Measurements from ENCODE around the gene SH3BP1.

Gene SH3BP1

DNA sequence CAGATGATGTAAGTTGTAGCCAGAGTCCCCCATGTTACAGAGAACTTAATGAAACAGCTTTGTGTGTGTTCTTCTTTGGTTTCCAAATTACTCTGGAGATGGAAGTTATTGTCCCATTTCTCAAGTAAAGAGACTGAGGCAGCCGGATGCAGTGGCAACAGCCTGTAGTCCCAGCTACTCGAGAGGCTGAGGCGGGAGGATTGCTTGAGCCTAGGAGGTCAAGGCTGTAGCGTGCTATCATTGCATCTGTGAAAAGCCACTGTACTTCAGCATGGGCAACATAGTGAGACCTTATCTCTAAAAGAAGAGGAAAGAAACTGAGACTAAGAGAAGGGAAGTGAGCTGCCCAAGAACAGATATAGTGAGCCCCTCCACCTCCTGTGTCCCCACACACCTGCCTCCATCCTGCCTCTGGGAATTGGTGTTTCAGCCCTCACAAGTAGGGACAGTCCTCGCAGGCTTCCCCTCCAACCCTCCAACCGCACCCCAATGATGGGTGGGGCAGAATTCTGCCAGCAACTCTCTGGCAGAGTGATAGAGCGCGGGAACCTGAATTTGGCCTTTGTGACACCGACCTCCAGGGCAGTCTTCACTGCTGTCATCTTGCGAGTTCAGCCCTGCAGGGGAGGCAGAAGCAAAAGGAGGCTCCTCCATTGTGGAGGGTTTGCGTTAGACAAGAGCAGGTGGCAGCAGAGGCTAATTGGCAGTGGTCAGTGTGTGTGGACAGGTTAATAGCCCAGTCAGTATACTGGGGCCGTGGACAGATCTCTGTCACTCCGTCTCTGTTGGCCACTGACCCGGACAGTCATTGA is 20.6 kb downstream of the SH3BP1 start:
- Histone ChIP-seq H3K27me3 (ENCODE audit: low read depth, low read length) (no peaks in the 10 kb centered on the region), H3K4me2 (ENCODE audit: low read length) (peak overlapping the region; percentile 97), H3K27ac (ENCODE audit: low read length) (peak overlapping the region; percentile 41), H3K9ac (ENCODE audit: low read length) (peak overlapping the region; percentile 88), H3K9me3 (ENCODE audit: insufficient read depth, low read length) (no peaks in the 10 kb centered on the region), H3K4me1 (ENCODE audit: low read length) (peaks cover 34% of the 10 kb centered on the region), H3K36me3 (replicated peaks; ENCODE audit: low read depth, low read length) (peaks cover 23% of the 10 kb centered on the region), H2AFZ (ENCODE audit: low read depth, low read length) (no peak overlapping the region), H4K20me1 (ENCODE audit: insufficient read depth, low read length) (peaks cover 40% of the 10 kb centered on the region), H3K79me2 (ENCODE audit: low read length) (peaks cover 63% of the 10 kb centered on the region), H3K4me3 (ENCODE audit: low read length) (peak overlapping the region; percentile 90)
- TF ChIP-seq, protein P1, sequence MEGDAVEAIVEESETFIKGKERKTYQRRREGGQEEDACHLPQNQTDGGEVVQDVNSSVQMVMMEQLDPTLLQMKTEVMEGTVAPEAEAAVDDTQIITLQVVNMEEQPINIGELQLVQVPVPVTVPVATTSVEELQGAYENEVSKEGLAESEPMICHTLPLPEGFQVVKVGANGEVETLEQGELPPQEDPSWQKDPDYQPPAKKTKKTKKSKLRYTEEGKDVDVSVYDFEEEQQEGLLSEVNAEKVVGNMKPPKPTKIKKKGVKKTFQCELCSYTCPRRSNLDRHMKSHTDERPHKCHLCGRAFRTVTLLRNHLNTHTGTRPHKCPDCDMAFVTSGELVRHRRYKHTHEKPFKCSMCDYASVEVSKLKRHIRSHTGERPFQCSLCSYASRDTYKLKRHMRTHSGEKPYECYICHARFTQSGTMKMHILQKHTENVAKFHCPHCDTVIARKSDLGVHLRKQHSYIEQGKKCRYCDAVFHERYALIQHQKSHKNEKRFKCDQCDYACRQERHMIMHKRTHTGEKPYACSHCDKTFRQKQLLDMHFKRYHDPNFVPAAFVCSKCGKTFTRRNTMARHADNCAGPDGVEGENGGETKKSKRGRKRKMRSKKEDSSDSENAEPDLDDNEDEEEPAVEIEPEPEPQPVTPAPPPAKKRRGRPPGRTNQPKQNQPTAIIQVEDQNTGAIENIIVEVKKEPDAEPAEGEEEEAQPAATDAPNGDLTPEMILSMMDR (IDR thresholded peaks at IDR 0.05; ENCODE audit: low read depth, low read length) = no peak
- TF ChIP-seq EZH2phosphoT487 (IDR thresholded peaks at IDR 0.05; ENCODE audit: low read depth) = no peak

DNA sequence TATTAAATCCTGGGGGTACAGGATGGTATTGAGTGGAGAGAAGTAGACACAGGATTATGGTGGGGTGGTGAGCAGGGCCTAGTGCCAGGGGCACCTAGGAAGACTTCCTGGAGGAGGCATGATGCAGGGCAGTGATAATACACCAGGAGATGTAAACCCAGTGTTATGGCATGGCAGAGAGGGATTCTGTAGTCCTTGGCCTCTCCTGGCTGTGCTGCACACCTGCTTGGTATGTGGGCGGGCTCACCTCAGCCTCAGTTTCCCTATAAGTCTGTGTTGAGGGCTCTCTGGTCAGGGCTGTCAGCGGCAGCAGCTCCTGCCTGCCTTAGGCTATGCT is 21.2 kb downstream of the SH3BP1 start:
- H2AFZ ChIP-seq (ENCODE audit: low read depth, low read length) = no peak overlapping the region
- no peaks in the 10 kb centered on the region for H3K9me3 ChIP-seq (ENCODE audit: insufficient read depth, low read length)
- H3K9ac ChIP-seq (ENCODE audit: low read length) = peak overlapping the region; percentile 88; the same call in 1 of the 2 replicates
- peak overlapping the region; percentile 41; the same call in 1 of the 2 replicates for H3K27ac ChIP-seq (ENCODE audit: low read length)
- H4K20me1 ChIP-seq (ENCODE audit: insufficient read depth, low read length) = peaks cover 44% of the 10 kb centered on the region
- H3K4me3 ChIP-seq (ENCODE audit: low read length) = peak overlapping the region; percentile 90
- peaks cover 26% of the 10 kb centered on the region for H3K36me3 ChIP-seq (replicated peaks; ENCODE audit: low read depth, low read length)
- no peak for TF ChIP-seq EZH2phosphoT487 (IDR thresholded peaks at IDR 0.05; ENCODE audit: low read depth)
- TF ChIP-seq, protein P1 (IDR thresholded peaks at IDR 0.05; ENCODE audit: low read depth, low read length) = no peak
- H3K4me2 ChIP-seq (ENCODE audit: low read length) = peak overlapping the region; percentile 97
- peaks cover 69% of the 10 kb centered on the region for H3K79me2 ChIP-seq (ENCODE audit: low read length)
- H3K4me1 ChIP-seq (ENCODE audit: low read length) = peaks cover 34% of the 10 kb centered on the region
- H3K27me3 ChIP-seq (ENCODE audit: low read depth, low read length) = no peaks in the 10 kb centered on the region

DNA sequence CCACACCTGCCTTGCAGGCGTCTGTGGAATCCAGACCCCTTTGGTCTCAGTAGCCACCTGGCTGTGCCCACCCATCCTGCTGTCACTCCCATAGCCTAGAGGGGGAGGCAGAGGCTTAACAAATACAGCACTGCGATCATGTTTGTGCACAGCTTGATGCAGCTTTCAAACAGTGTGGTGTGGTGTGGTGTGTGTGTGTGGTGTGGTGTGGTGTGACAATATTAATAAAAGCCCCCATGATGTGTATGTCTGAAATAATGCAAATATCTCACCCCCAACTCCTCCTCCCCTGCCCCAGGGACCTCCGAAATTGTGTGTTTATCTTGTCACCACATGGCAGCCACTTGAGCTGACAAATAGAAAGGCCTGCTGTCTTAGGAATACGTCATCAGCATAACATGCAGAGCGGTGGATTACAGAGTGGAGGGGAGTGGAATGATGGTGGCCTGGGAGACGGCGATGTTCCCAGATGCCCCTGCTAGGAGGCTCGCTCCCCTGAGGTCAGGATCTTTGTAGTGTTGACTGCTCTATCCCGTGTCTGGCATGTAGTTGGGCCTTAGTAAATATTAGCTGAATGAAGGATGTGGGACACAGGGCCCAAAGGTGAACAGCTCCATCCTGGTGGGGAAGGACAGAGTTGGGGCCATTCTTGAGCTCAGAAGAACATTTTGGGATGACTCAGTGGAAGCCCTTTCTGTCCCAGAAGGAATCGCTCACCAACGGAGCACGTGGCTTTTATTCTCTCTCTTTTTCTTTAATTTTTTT is 21.9 kb downstream of the SH3BP1 start:
- Histone ChIP-seq H2AFZ (ENCODE audit: low read depth, low read length) (no peak overlapping the region), H3K9me3 (ENCODE audit: insufficient read depth, low read length) (no peaks in the 10 kb centered on the region), H4K20me1 (ENCODE audit: insufficient read depth, low read length) (peaks cover 44% of the 10 kb centered on the region), H3K4me2 (ENCODE audit: low read length) (peak overlapping the region; percentile 97), H3K79me2 (ENCODE audit: low read length) (peaks cover 75% of the 10 kb centered on the region), H3K4me1 (ENCODE audit: low read length) (peaks cover 34% of the 10 kb centered on the region), H3K9ac (ENCODE audit: low read length) (no peak overlapping the region), H3K36me3 (replicated peaks; ENCODE audit: low read depth, low read length) (peaks cover 29% of the 10 kb centered on the region), H3K27ac (ENCODE audit: low read length) (no peak overlapping the region), H3K27me3 (ENCODE audit: low read depth, low read length) (no peaks in the 10 kb centered on the region), H3K4me3 (ENCODE audit: low read length) (peak overlapping the region; percentile 90; the same call in 1 of the 2 replicates)
- TF ChIP-seq, protein P1 (IDR thresholded peaks at IDR 0.05; ENCODE audit: low read depth, low read length) = peak; percentile 43
- TF ChIP-seq EZH2phosphoT487 (IDR thresholded peaks at IDR 0.05; ENCODE audit: low read depth) = no peak

DNA sequence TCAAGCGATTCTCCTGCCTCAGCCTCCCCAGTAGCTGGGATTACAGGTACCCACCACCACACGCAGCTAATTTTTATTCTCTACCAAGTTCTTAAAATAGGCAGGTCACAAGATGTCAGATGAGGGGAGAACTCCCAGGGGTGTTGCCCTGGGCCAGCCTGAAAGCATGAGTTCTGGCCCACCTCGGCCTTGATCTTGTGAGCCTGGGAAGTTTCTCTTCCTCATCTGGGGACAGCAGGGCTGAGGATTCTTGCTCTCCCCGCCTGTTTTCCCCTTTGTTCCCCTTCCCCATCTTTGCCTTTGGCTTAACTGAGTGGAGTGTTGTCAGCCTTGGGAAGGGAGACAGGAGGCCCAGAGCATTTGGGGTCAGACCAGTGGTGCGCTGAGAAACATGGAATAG is 22.6 kb downstream of the SH3BP1 start:
- Histone ChIP-seq H3K9ac (ENCODE audit: low read length) (no peak overlapping the region), H4K20me1 (ENCODE audit: insufficient read depth, low read length) (peaks cover 44% of the 10 kb centered on the region), H3K27ac (ENCODE audit: low read length) (peak overlapping the region; percentile 25), H3K79me2 (ENCODE audit: low read length) (peaks cover 80% of the 10 kb centered on the region), H3K27me3 (ENCODE audit: low read depth, low read length) (no peaks in the 10 kb centered on the region), H3K9me3 (ENCODE audit: insufficient read depth, low read length) (no peaks in the 10 kb centered on the region), H3K4me3 (ENCODE audit: low read length) (no peak overlapping the region), H3K36me3 (replicated peaks; ENCODE audit: low read depth, low read length) (peaks cover 35% of the 10 kb centered on the region), H2AFZ (ENCODE audit: low read depth, low read length) (no peak overlapping the region), H3K4me2 (ENCODE audit: low read length) (peak overlapping the region; percentile 12; the same call in 1 of the 2 replicates), H3K4me1 (ENCODE audit: low read length) (peaks cover 34% of the 10 kb centered on the region)
- TF ChIP-seq EZH2phosphoT487 (IDR thresholded peaks at IDR 0.05; ENCODE audit: low read depth) = no peak
- TF ChIP-seq, protein P1 (IDR thresholded peaks at IDR 0.05; ENCODE audit: low read depth, low read length) = no peak
